Measurements from ENCODE around the gene CORO1C.

DNA sequence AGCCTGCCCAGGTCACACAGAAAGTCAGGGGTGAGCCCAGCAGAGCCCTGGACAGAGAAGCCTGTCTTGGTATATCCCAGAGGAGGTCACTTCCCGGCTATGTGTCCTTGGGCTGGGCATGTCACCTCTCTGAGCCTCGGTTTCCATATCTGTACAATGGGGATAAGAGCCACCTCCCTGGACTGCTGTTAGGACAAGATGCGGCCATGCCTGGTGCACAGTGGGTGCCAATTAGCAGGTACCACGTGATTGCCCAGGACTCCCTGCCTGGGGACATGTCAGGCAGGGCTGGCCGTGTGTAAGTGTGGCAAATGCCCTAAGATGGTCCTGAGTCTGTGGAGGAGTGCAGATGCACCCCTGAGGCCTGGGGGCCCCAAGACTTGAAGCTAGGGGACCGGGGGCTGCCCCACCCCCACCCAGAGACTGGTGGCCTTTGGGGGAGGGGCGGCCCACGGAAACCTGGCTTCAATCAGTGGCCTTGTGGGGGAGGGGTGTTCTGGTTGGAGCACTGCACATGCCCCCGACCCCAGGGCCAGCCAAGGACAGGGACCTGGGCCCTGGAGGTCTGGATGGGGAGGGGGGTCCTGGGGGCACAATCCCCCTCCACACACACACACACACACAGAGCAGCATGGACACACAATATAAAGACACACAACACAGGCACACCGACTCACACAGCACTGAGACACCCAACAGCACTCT, 134.3 kb downstream of the CORO1C start:
- no peak for TF ChIP-seq EZH2 (IDR thresholded peaks at IDR 0.05; ENCODE audit: borderline replicate concordance, low read depth, low read length, severe bottlenecking)
- TF ChIP-seq, protein P1, sequence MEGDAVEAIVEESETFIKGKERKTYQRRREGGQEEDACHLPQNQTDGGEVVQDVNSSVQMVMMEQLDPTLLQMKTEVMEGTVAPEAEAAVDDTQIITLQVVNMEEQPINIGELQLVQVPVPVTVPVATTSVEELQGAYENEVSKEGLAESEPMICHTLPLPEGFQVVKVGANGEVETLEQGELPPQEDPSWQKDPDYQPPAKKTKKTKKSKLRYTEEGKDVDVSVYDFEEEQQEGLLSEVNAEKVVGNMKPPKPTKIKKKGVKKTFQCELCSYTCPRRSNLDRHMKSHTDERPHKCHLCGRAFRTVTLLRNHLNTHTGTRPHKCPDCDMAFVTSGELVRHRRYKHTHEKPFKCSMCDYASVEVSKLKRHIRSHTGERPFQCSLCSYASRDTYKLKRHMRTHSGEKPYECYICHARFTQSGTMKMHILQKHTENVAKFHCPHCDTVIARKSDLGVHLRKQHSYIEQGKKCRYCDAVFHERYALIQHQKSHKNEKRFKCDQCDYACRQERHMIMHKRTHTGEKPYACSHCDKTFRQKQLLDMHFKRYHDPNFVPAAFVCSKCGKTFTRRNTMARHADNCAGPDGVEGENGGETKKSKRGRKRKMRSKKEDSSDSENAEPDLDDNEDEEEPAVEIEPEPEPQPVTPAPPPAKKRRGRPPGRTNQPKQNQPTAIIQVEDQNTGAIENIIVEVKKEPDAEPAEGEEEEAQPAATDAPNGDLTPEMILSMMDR (IDR thresholded peaks at IDR 0.05; ENCODE audit: borderline replicate concordance, extremely low read depth, low read length, poor library complexity, severe bottlenecking) = no peak

All from DND-41 (cell line).